Anterior cingulate cortex (tissue), 58 donors: ENCODE results near the gene ARVCF.

Experiments
- DNase-seq, 58 donors: peaks; one replicate each; lab custom pipeline; 2025; lab: John Stamatoyannopoulos, UW

ARVCF gene

DNA sequence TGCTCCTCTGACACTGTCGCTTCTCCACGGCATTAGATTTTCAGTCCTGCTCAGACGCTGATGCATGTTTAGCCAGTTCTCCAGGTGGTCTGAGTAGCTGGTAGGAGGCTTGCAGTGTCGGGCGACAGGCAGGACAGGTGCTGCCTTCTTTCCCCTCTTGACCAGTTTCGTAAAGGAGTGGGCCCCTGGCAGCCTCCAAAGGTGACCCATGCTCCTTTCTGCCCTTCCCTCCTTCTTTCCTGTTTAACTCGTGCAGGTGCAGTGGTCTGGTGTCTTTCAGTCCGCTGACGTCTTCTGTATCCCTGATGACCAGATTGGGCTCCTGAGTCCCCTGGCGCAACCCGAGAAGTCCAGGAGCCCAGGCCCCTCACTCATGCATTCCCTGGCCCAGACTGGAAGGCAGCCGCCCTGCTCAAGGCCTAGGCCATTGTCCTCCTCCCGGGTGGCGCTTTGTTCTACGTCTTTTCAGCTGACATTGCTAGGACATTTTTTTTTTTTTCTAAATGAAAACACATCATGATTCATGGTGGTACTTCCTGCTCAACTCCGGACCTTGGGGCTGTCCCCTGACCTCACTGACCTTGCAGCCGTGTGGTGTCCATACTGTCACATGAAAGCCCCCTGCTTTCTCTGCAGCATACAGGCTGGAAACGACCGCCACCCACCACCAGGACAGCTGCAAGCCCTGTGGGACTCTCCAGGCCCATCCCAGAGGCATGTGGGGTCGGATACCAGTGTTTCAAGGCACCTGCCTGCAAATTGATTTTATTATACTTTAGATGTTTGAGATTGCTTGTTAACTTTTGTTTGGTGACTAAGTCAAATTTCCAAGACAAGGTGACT, 49.5 kb downstream of the ARVCF start:
- DNase-seq: no peak

DNA sequence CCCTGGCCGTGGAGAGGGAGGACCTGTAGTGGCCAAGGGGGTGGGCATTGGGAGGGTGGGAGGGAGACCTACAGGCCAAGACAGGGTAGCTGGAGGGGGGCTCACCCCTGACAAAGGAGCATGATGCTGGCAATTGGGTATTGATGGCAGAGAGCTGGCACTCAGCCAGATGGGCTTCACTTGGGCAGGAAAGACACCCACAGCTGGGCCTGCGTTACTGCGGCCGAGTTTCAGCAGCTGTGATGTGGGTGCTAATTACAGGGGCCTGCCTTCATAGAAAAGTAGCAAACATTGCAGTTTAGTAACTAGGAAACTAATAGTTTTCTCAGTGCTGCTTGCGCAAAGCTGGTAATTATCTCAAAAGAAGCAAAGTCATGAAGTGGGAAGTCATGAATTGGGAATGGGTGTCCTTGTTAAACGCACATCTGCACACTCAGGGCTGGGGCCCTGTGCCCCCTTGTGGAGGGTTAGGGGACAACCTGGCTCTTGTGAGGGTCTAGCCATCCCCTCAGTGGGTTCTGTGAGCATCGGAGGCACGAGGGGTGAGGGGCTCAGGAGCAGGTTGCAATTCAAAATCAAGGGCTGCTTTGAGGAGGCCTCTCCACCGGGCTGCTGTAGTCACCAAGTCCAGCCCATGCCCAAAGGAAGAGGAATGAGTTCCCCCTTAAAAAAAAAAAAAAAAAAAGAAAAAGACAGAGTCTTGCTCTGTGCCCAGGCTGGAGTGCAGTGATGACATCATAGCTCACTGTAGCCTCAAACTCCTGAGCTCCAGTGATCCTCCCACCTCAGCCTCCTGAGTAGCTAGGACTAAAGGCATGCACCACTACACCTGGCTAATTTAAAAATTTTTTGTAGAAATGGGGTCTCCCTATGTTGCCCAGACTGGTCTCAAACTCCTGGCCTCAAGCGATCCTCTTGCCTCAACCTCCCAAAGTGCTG, 50.6 kb downstream of the ARVCF start:
- peak in 21 of 58 donors; percentile 16 to 72 (median 38) for DNase-seq

DNA sequence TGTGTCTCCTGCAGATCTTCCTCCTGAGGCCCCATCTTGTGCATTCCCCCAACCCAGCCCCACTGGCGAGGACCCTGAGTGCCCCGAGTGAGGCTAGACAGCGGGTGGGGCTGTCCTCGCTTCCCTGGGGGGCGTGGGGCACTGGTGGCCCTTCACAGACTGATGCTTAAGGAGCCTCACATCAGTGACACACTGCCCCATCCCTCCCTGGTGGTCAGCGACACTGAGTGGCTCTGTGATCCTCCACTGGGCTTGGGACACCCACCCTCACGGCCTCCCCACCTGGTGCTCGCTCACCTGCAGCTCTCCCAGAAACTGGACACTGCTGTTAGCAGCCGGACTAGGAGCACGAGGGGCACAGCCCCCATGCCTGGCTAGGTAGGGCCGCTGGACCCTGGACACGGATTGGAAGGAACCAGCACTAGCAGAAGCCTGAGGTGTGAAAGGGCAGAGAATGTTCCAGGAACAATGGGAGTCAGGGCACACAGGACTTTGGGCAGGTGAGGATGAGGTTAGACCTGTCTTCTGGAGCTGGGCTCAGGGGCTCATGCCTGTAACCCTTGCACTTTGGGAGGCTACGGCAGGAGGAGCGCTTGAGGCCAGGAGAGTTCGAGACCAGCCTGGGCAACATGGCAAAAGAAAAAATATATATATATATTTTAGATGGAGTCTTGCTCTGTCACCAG, 51.8 kb downstream of the ARVCF start:
- no peak for DNase-seq

DNA sequence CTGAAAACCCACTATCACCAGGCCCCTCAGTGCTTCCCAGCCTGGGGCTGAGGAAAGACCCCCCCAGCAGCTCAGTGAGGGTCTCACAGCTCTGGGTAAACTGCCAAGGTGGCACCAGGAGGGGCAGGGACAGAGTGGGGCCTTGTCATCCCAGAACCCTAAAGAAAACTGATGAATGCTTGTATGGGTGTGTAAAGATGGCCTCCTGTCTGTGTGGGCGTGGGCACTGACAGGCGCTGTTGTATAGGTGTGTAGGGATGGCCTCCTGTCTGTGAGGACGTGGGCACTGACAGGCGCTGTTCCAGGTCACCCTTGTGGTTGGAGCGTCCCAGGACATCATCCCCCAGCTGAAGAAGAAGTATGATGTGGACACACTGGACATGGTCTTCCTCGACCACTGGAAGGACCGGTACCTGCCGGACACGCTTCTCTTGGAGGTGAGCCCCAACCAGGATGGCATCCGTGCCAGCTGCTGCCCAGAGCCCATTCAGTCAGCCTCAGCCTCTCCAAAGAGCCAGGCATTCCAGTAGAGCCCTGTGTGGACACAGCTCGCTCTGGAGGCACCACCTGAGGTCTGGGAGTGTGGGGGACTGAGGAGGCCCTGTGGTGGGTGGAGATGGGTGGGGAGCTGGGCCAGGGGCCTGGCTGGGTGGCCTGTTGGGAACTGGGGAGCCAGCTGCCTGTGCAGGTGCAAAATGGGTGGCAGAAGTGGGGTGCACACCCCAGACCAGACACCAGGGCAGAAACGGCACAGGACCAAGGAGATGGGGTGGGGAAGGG, 52.6 kb downstream of the ARVCF start:
- no peak for DNase-seq

DNA sequence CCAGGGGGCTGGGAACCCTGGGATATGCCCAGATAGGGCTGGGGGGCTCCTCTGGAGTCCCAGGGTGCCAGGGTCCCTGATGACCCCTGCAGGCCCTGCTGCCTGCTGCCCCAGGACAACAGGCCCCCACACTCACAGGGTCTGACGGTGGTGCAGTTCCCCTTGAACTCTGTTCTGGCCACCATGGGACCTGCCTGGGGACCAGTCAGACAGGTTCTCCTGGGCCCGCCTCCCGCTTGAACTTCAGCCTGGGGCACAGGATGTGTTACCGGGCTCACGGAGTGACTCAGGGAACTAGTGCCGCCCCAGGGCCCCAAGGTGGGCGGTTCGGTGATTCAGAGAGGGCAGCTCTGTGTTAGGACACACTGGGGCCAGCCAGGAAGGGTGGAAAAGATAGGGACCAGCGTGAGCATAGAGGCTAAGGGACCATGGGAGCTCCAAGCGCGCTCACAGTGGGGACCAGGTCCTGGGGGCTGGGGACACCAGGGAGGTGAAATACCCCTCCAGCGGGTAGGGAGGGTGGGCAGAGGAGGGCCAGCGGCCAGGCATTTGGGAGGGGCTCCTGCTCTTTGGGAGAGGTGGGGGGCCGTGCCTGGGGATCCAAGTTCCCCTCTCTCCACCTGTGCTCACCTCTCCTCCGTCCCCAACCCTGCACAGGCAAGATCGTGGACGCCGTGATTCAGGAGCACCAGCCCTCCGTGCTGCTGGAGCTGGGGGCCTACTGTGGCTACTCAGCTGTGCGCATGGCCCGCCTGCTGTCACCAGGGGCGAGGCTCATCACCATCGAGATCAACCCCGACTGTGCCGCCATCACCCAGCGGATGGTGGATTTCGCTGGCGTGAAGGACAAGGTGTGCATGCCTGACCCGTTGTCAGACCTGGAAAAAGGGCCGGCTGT, 53.5 kb downstream of the ARVCF start:
- DNase-seq: no peak

DNA sequence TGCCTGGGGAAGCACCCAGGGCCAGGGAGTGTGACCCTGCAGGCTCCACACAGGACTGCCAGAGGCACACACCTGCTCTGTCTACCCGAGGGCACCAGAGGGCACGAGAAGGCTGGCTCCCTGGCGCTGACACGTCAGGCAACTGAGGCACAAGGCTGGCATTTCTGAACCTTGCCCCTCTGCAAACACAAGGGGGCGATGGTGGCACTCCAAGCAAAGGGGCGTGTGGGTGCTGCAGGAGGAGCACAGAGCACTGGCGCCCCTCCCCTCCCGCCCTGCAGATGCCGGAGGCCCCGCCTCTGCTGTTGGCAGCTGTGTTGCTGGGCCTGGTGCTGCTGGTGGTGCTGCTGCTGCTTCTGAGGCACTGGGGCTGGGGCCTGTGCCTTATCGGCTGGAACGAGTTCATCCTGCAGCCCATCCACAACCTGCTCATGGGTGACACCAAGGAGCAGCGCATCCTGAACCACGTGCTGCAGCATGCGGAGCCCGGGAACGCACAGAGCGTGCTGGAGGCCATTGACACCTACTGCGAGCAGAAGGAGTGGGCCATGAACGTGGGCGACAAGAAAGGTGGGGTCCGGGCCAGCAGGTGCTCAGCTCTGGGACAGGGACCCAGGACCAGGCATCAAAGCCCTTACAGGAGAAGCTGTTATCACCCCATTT, 54.2 kb downstream of the ARVCF start:
- peak in 50 of 58 donors; percentile 29 to 86 (median 69) for DNase-seq

DNA sequence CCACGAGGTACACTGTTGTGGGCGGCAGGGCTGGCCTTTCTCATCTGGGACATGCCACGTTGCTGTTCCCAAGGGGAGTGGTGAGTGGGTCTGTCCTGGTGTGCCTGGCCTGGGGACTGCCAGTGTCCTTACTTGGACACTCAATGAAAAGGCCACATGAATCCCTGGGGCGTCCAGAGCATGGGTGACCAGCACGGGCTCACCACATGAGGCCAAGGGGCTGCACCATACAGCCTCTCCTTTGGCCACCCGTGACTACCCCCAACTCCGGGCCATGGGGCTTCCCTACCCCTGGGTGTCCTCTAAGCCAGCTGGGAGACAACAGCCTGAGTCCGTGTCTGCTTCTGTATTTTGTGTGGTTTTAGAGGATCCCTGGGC, 54.8 kb downstream of the ARVCF start:
- DNase-seq: no peak

DNA sequence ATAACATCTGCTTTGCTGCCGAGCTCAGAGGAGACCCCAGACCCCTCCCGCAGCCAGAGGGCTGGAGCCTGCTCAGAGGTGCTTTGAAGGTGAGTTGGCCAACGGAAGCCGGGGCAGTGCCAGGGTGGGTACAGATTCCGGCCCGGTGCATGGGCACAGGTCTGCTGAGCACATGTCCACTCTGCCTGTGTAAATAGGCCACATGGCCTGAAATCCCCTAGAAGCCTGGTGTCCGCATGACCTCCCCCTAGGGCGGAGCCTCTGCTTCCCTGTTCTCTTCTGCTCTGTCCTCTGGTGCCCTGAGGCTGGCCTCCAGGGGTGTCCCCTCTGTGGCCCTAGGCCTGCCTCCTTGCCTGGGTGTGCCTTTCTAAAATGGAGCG, 55.4 kb downstream of the ARVCF start:
- DNase-seq: no peak

DNA sequence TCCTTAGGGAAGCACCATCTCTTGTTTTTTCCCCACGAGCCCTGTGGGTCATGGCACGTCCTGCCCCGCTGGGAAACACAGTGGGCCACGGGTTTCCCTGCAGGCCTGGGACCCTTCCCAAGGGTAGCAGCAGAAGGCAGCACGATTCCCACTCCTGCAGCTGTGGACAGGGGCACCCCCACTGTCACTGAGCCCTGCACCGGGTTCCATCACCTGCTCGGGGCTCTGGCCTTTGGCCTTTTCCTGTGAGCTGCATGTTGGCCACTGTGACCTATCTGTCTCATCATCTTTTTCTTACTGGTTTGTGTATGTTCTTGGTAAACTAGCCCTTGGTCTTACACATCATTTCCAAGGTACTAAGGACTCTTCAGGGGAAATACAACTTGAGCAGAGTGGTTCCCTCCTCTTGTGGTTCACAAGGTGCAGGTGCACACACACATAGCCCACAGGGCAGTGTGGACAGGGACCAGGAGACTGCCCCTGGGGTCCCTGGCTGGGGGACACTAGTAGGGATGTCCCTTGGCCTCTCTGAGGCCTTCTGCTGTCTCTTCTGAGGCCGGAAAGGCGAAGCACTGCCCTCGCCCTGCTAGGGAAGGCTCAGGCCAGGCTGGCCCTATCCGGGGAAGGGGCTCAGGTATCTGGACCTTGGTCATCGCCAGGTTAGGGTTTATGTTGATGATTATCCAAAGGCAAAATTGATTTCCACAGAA, 56.0 kb downstream of the ARVCF start:
- no peak for DNase-seq

DNA sequence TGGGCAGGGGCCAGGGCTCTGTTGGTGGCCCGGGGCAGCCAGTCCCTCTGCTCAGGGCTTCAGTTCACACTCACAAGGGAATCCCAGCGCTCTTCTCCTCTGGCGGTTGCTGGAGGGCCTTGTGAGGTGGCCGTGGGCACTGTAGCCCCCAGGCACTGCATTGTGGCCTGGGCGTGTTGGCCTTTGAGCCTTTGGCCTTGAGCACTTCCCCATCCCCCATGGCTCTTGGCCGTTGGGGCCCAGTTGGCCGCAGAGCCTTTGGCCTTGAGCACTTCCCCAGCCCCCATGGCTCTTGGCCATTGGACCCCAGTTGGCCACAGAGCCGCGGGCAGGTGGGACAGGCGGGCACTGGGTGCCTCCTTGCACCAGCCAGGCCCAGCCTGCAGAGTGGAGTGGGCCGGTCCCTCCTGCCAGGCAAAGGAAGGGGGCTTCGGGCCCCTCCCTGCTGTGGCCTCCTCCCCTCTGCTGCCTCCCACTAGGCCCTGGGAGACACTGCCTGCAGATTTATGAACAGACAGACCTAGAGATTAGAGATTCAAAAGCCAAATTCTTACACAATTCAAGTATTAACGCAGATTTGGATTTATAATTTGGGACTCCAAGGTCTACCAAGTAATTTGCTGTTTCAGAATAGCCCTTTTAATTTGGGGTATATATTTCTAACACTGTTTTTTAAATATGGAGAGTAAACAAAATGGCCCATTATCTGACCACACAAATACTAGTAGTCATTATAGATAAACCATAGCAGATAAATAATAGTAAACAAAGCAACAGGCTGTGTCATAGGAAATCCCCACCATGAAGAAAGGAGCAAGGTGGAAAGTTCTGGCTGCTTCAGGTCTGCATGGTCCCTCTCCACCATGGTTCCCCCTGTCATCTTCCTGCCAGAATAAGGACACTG, 56.8 kb downstream of the ARVCF start:
- no peak for DNase-seq

DNA sequence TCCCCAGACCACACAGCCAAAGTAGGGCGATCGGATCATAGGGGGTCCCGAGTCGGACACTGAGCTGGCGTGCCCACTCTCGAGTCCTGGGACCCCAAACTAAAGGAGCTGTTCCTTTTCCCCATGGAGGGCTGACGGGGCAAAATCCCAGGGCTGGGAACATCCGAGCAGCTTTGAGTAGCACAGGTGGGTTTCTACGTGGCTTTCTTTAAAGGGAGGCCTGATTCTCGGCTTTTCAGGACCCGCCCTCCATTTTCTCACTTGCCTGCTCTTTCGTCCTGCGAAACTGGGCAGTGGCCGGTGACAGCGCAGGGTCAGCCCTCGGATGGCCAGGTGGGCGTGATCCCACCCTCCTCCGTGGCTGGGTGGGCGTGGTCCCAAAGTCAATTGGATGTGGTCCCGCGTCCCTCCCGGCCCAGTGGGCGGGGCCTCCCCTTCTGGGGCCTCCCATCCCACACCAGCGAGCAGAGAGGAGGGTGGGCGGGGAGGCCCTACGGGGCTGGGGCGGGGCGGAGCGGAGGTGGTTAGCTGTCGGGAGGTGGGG, 57.5 kb downstream of the ARVCF start:
- no peak for DNase-seq

DNA sequence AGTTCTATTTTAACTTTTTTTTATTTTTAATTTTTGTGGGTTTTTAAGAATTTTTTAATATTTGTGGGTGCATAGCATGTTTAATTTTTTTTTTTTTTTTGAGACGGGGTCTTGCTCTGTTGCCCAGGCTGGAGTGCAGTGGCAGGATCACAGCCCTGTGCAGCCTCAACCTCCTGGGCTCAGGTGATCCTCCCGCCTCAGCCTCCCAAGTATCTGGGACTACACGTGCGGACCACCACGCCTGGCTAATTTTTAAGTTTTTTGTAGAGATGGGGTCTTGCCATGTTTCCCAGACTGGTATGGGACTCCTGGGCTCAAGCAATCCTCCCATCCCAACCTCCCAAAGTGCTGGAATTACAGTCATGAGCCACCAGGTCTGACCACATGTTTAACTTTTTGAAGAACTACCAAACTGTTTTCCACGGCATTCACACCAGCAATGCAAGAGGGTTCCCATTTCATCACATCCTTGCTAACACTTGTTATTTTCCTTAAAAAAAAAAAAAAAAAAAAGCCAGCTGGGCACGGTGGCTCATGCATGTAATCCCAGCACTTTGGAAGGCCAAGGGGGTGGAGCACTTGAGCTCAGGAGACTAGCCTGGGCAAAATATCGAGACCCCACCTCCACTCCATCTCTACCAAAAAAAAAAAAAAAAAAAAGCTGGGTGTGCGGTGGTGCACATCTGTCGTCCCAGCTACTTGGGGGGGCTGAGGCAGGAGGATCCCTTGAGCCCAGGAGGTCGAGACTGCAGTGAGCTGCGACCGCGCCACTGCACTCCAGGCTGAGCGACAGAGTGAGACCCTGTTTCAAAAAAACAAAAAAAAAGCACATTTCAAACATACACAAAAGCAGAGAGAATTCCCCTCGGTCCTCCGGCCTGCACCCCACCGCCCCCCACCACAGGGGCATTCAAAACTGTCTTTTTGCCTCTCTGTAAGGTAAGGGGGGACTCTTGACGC, 58.3 kb downstream of the ARVCF start:
- DNase-seq: no peak

DNA sequence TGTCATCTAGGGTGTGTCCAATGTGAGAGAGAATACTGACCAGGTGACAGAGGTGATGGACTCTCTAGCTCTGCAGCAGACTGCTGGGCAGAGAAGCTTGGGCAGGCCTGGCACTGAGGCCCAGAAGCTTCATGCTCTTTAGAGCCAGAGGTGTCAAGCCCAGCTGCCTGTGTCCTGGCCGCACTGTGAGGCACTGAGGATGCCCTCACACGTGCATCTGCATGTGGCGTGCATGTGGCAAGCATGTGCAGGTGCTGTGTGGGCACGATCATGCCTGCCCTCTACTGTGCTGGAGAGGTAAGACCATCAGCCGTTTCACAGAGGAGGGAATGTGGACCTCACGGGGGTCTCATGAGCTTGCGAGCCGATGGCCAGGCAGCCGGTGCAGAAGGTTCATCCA, 59.2 kb downstream of the ARVCF start:
- DNase-seq: no peak

DNA sequence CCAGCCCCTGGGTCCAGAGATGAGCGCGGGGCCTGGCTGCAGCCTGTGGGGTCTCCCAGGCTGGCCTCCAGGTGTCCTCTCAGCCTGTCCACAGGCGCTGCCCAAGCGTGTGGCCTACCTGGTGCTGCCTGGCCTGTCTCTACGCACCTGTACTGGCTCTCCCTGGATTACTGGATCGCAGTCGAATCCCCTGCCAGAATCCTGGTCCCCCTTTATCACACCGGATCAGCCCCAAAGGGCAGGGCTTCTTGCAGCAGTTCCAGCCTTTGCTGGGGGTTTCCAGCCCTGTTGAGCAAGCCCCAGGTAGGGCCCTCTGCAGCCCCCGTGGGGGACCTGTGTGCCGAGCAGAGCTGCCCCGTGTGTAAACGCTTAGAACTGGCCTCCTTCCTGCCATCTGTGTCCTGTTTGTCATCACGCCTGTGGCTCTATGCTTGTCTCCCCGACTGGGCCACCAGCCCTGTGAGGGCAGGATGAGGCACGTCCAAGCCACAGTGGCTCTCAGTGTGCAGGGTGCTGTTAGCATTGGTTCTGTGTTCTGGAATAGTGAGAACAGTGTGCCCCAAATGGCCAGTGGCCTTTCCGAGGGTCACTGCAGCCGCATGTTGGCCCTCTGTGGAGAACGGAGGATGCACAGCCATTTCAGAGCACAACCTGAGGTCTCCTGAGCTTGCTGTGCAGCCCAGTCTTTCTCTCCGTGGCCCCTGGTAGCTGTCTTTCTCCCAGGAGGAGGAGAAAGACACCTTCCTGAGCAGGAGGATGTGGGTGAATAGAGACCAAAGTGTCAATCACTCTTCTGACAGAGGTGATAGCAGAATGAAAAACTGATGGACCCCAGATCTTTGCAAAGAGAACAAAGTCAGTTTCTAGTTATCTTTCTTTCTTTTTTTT, 61.1 kb downstream of the ARVCF start:
- DNase-seq: no peak
